ENCODE results near the gene TAOK3.

- TF ChIP-seq CTCF (IDR thresholded peaks at IDR 0.05) (no peak), POLR2A (IDR thresholded peaks at IDR 0.05) (no peak)
Observed at GRCh38 chr12:118317729-118318128, 55.0 kb downstream of the TAOK3 start.
